WI38 (cell line): ENCODE measurements around the gene ZSWIM6.

ENCODE experiments used
- H3K4me3 ChIP-seq: 2 replicates; pipeline ENCODE4 v1.5.1; 2011; ENCODE audit warnings: low read depth, mild to moderate bottlenecking, control low read depth, low read length
- CTCF ChIP-seq: IDR thresholded peaks from 2 replicates; pipeline ENCODE4 v1.5.1; 2012; ENCODE audit warnings: low read depth, mild to moderate bottlenecking, control low read depth, low read length

Gene ZSWIM6

GRCh38 chr5:61591859-61592258 lies 259.8 kb downstream of the ZSWIM6 start:
- no peak overlapping the region for H3K4me3 ChIP-seq
- no peak for TF ChIP-seq CTCF

GRCh38 chr5:61595426-61595825 lies 263.4 kb downstream of the ZSWIM6 start:
- no peak overlapping the region for H3K4me3 ChIP-seq
- TF ChIP-seq CTCF, result no peak
